Uterus (tissue), 4 donors: ENCODE measurements around the gene RAPGEF5. TPM values are rescaled to one million over a fixed set of nuclear protein-coding genes. Genes with fewer than 3 reads are reported as not detected.

Experiments
- DNase-seq, 2 donors: peaks; one replicate each; pipeline ENCODE4 v3.0.0-alpha.2; 2019 to 2020
- H3K27ac ChIP-seq, 2 donors: fragments of 200-600 bp; sonication (generic); 1 replicate in 1 of 2; 2 replicates in 1 of 2; pipeline ENCODE4 v1.5.1; 2016 to 2018
- H3K27me3 ChIP-seq, 2 donors: fragments of 200-600 bp; sonication (generic); one replicate each; pipeline ENCODE4 v1.5.1; 2018 to 2019; ENCODE audit warnings: control low read depth in 1 of 2
- H3K36me3 ChIP-seq, 2 donors: fragments of 200-600 bp; sonication (generic); one replicate each; pipeline ENCODE4 v1.5.1; 2019; ENCODE audit warnings: control low read depth in 1 of 2
- H3K4me1 ChIP-seq, 2 donors: fragments of 200-600 bp; sonication (generic); one replicate each; pipeline ENCODE4 v1.5.1; 2018 to 2019; ENCODE audit warnings: control low read depth in 1 of 2
- H3K4me3 ChIP-seq, 2 donors: fragments of 200-600 bp; sonication (generic); 1 replicate in 1 of 2; 2 replicates in 1 of 2; pipeline ENCODE4 v1.5.1; 2018 to 2019; ENCODE audit warnings: mild to moderate bottlenecking in 1 of 2
- H3K9me3 ChIP-seq, 2 donors: fragments of 200-600 bp; sonication (generic); one replicate each; pipeline ENCODE4 v1.5.1; 2019; ENCODE audit warnings: control low read depth in 1 of 2
- CTCF ChIP-seq, 4 experiments: fragments of 200-600 bp in 2 of 4; fragments of 450-650 bp in 2 of 4; sonication (generic) in 2 of 4; IDR thresholded peaks; one replicate each; pipeline ENCODE4 v1.5.1; 2016 to 2019; ENCODE audit warnings: antibody characterized with exemption in 4 of 4, mild to moderate bottlenecking in 2 of 4, moderate library complexity in 1 of 4
- POLR2A ChIP-seq, 2 donors: fragments of 450-650 bp; IDR thresholded peaks; one replicate each; pipeline ENCODE4 v1.6.1; 2016; ENCODE audit warnings: antibody characterized with exemption in 2 of 2, mild to moderate bottlenecking in 1 of 2, moderate library complexity in 1 of 2
- intact Hi-C: fragments of 100-400 bp; cut with DNase I; formaldehyde crosslinking; loops from one replicate; pipeline ENCODE4 v1.15.1; 2023; ENCODE audit warnings: low total_unique reads
- total RNA-seq, 4 donors: library from RNA; depleted of rRNA in 3 of 4; stranded (reverse); fragments of >200 nt in 3 of 4; gene quantifications; one replicate each; pipeline versions ENCODE4 v1.1.0 to v1.2.4, GENCODE V29; 2014 to 2023
- donor health status: DM: yes; HTN: yes; CAD: no.

RAPGEF5 gene
- total RNA-seq, 4 donors from 2014 or later = 44.7 to 124 (median 55.1) TPM

- intact Hi-C loops = no loop called here
- Histone ChIP-seq H3K4me1 (no peaks in the 10 kb centered on the region), H3K27ac (no peak overlapping the region), H3K27me3 (no peaks in the 10 kb centered on the region), H3K4me3 (no peak overlapping the region), H3K36me3 (no peaks in the 10 kb centered on the region), H3K9me3 (no peaks in the 10 kb centered on the region)
- no peak for DNase-seq
- TF ChIP-seq CTCF (IDR thresholded peaks at IDR 0.05) (no peak), POLR2A (IDR thresholded peaks at IDR 0.05) (no peak)
Observed at GRCh38 chr7:22090107-22090506, 266.8 kb downstream of the RAPGEF5 start.

- intact Hi-C loops = no loop called here
- H3K9me3 ChIP-seq = no peaks in the 10 kb centered on the region
- H3K27me3 ChIP-seq = no peaks in the 10 kb centered on the region
- no peak overlapping the region for H3K4me3 ChIP-seq
- H3K27ac ChIP-seq = no peak overlapping the region
- TF ChIP-seq CTCF (IDR thresholded peaks at IDR 0.05) (no peak), POLR2A (IDR thresholded peaks at IDR 0.05) (no peak)
- no peak for DNase-seq
- H3K36me3 ChIP-seq = no peaks in the 10 kb centered on the region
- H3K4me1 ChIP-seq = no peaks in the 10 kb centered on the region
Observed at GRCh38 chr7:22088827-22089226, 268.1 kb downstream of the RAPGEF5 start.

DNA sequence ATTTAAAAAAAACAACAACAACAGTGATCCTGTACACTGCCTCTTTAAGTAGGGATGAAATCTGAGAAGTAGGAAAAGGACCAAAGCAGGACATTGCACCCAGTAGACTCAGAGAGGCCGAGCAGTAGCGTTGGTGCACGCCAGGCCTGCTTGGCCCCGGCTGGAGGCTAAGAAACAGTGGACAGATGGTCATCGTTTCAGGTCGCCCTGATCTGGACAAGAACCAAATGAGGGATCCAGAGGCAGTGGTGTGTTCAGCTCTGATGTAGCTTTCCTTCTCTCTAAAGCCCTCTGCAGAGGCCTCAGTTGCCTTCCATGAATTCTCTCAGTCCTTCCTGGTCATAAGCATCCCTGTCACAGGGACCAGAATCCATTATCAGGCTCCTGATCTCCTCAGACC, 269.1 kb downstream of the RAPGEF5 start:
- Histone ChIP-seq H3K27me3 (no peaks in the 10 kb centered on the region), H3K4me1 (no peaks in the 10 kb centered on the region), H3K27ac (no peak overlapping the region), H3K9me3 (no peaks in the 10 kb centered on the region), H3K36me3 (no peaks in the 10 kb centered on the region), H3K4me3 (no peak overlapping the region)
- DNase-seq = no peak
- no peak for TF ChIP-seq POLR2A (IDR thresholded peaks at IDR 0.05)
- no peak for TF ChIP-seq CTCF (IDR thresholded peaks at IDR 0.05)
- intact Hi-C loops = no loop called here

DNA sequence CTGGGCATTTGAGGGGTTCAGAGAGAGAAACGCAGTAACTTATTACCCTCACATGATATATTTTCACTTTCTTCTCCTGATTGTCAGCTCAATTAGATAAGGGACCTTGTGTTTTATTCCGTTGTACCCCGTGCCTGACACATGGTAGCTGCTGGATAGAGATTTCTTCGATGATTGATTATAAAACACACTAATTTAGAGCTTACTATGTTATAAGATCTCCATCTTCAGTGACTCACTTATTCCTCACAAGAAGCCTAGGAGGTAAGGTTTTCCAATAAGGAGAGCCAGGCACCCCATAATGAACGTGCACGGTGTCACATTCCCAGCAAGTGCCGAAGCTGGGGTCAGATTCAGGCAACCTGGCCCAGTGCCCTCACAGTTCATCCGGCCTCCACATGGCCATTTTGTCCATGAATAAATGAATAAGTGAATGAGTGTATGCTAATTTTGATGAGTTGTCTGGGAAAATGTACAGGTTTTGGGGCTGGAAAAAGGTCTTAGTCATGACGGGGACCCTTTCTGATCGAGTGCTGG, 273.2 kb downstream of the RAPGEF5 start:
- Histone ChIP-seq H3K4me3 (peak overlapping the region; percentile 45 to 58), H3K27ac (peak overlapping the region; percentile 80 to 83), H3K27me3 (no peaks in the 10 kb centered on the region), H3K4me1 (no peaks in the 10 kb centered on the region), H3K36me3 (no peaks in the 10 kb centered on the region), H3K9me3 (no peaks in the 10 kb centered on the region)
- peak in 1 of 2 donors; percentile 26 for DNase-seq
- TF ChIP-seq CTCF (IDR thresholded peaks at IDR 0.05) = no peak
- TF ChIP-seq POLR2A (IDR thresholded peaks at IDR 0.05) = no peak
- intact Hi-C loops = no loop called here

GRCh38 chr7:22082886-22083703, 273.9 kb downstream of the RAPGEF5 start:
- TF ChIP-seq CTCF (IDR thresholded peaks at IDR 0.05) (peak; percentile 95 to 99 (median 96)), POLR2A (IDR thresholded peaks at IDR 0.05) (peak in 1 of 2 donors; percentile 22)
- H3K4me3 ChIP-seq = peak overlapping the region; percentile 45 to 58
- no peaks in the 10 kb centered on the region for H3K27me3 ChIP-seq
- H3K9me3 ChIP-seq = no peaks in the 10 kb centered on the region
- peak overlapping the region; percentile 80 to 83 for H3K27ac ChIP-seq
- no peaks in the 10 kb centered on the region for H3K36me3 ChIP-seq
- no peaks in the 10 kb centered on the region for H3K4me1 ChIP-seq
- peak; percentile 84 to 92 for DNase-seq
- intact Hi-C loops = no loop called here
